Skeletal muscle tissue (tissue), 4 donors: ENCODE results near the gene RNF183. TPM values are rescaled to one million over a fixed set of nuclear protein-coding genes. Genes with fewer than 3 reads are reported as not detected.

Source experiments
- H3K27ac ChIP-seq: one replicate; pipeline ENCODE4 v1.7.0; 2013; ENCODE audit warnings: mild to moderate bottlenecking, low read depth, low read length, inconsistent platforms
- H3K27me3 ChIP-seq, 3 donors: one replicate each; pipeline ENCODE4 v1.7.0; 2013; ENCODE audit warnings: low read length in 3 of 3; ENCODE audit not compliant: control insufficient read depth in 3 of 3, insufficient read depth in 3 of 3
- H3K36me3 ChIP-seq, 3 donors: one replicate each; pipeline ENCODE4 v1.7.0; 2013; ENCODE audit warnings: low read length in 3 of 3; ENCODE audit not compliant: control insufficient read depth in 3 of 3, insufficient read depth in 3 of 3
- H3K4me1 ChIP-seq, 3 donors: one replicate each; pipeline ENCODE4 v1.7.0; 2013; ENCODE audit warnings: low read length in 3 of 3, mild to moderate bottlenecking in 3 of 3; ENCODE audit not compliant: control insufficient read depth in 3 of 3, insufficient read depth in 3 of 3
- H3K4me3 ChIP-seq, 3 donors: one replicate each; pipeline ENCODE4 v1.7.0; 2013; ENCODE audit warnings: low read length in 3 of 3
- H3K9ac ChIP-seq, 3 donors: one replicate each; pipeline ENCODE4 v1.7.0; 2013; ENCODE audit warnings: low read length in 3 of 3, mild to moderate bottlenecking in 3 of 3, moderate library complexity in 2 of 3, low read depth in 1 of 3
- H3K9me3 ChIP-seq, 3 donors: one replicate each; pipeline ENCODE4 v1.7.0; 2013; ENCODE audit warnings: low read length in 3 of 3; ENCODE audit not compliant: control insufficient read depth in 3 of 3
- total RNA-seq: library from RNA; depleted of rRNA; stranded (reverse); fragments of >200 nt; gene quantifications from one replicate; pipeline ENCODE4 v1.2.3, GENCODE V29; 2014
- donor health status: Osteomylitis.

The RNF183 gene
- total RNA-seq = not detected

GRCh38 chr9:113302792-113303418, at the start of gene RNF183:
Gene RNF183 (minus strand): TSS chr9:113303376. CDS start chr9:113298184, 5,192 bp downstream.
- Histone ChIP-seq H3K4me1 (no peaks in the 10 kb centered on the region), H3K9ac (no peak within 1 kb of the TSS), H3K36me3 (no peaks in the 10 kb centered on the region), H3K4me3 (no peak within 1 kb of the TSS), H3K27ac (no peak within 1 kb of the TSS), H3K27me3 (peaks cover 0 to 3% (median 2%) of the 10 kb centered on the region in 3 donors), H3K9me3 (no peaks in the 10 kb centered on the region)

- H3K27ac ChIP-seq = no peak overlapping the region
- H3K4me3 ChIP-seq = no peak overlapping the region
- H3K4me1 ChIP-seq = peaks cover 6 to 11% (median 9%) of the 10 kb centered on the region in 3 donors
- no peak overlapping the region for H3K9ac ChIP-seq
- no peaks in the 10 kb centered on the region for H3K9me3 ChIP-seq
- H3K27me3 ChIP-seq = peaks cover 29 to 45% (median 33%) of the 10 kb centered on the region in 3 donors
- H3K36me3 ChIP-seq = no peaks in the 10 kb centered on the region
Observed at GRCh38 chr9:113352411-113352810, 49.2 kb upstream of the RNF183 start.

- Histone ChIP-seq H3K4me3 (no peak overlapping the region), H3K36me3 (no peaks in the 10 kb centered on the region), H3K27me3 (peaks cover 29 to 45% (median 33%) of the 10 kb centered on the region in 3 donors), H3K4me1 (peaks cover 6 to 11% (median 9%) of the 10 kb centered on the region in 3 donors), H3K9ac (no peak overlapping the region), H3K9me3 (no peaks in the 10 kb centered on the region), H3K27ac (no peak overlapping the region)
Observed at GRCh38 chr9:113352006-113352405, 48.8 kb upstream of the RNF183 start.

GRCh38 chr9:113350937-113351336, 47.8 kb upstream of the RNF183 start:
- Histone ChIP-seq H3K9me3 (no peaks in the 10 kb centered on the region), H3K27ac (no peak overlapping the region), H3K27me3 (peaks cover 29 to 45% (median 33%) of the 10 kb centered on the region in 3 donors), H3K36me3 (no peaks in the 10 kb centered on the region), H3K4me3 (no peak overlapping the region), H3K9ac (no peak overlapping the region), H3K4me1 (peaks cover 6 to 11% (median 9%) of the 10 kb centered on the region in 3 donors)

DNA sequence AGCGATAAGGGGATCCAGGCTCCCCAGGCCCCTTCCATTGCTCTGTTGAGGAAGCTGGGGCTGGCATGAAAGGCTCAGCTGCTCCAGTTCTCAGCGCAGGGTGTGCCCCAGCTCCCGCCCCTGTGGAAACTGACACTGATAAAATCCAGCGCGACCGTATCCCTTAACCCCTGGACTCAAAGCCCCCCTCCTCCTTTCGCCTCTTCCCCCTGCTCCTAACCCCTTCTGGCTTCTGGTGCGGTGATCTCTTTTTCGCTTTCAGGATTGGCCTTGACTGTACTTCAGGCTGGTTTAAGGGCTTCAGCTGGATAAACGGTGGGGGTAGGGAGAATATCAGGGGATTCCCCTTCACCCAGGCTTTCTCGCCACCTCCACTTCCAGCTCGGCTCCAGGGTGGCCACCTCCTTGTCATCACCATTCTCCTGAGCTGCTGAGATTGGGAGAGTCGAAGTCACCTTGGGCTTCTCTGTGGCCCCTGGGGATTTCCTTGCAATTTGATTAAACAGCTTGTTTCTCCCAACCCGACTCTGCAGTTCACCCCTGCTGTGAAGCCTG, 47.0 kb upstream of the RNF183 start:
- H3K27ac ChIP-seq = no peak overlapping the region
- no peak overlapping the region for H3K9ac ChIP-seq
- peaks cover 29 to 45% (median 33%) of the 10 kb centered on the region in 3 donors for H3K27me3 ChIP-seq
- H3K36me3 ChIP-seq = no peaks in the 10 kb centered on the region
- peaks cover 6 to 11% (median 9%) of the 10 kb centered on the region in 3 donors for H3K4me1 ChIP-seq
- H3K4me3 ChIP-seq = peak overlapping the region in 2 of 3 donors; percentile 12 to 41
- no peaks in the 10 kb centered on the region for H3K9me3 ChIP-seq

- Histone ChIP-seq H3K27me3 (peaks cover 29 to 43% (median 33%) of the 10 kb centered on the region in 3 donors), H3K27ac (no peak within 1 kb of the TSS), H3K36me3 (no peaks in the 10 kb centered on the region), H3K4me3 (peak within 1 kb of the TSS in 2 of 3 donors; percentile 27 to 41), H3K9ac (peak within 1 kb of the TSS in 1 of 3 donors; percentile 57), H3K9me3 (no peaks in the 10 kb centered on the region), H3K4me1 (peaks cover 6 to 11% (median 9%) of the 10 kb centered on the region in 3 donors)
Observed at GRCh38 chr9:113349445-113350094, 46.4 kb upstream of the RNF183 start, which contains the start of gene BSPRY. Gene BSPRY (plus strand): TSS chr9:113349541. CDS start chr9:113349580, 39 bp downstream.

DNA sequence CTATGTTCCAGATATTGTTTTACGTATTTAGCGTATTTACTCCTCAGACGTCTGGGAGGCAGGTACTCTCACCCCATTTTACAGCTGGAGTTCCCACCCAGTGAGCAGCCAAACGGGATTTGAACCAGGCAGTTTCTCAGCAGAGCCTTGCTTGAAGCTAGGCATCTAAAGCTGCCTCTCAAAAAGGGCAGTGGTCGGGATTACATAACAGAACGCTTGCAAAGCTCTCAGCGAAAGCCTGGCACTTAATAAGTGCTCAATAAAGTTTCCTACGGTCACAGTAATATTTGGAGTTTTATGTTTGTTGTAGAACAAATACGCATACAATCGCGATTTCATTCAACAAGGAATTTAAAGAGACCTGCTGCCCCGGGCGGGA, 45.9 kb upstream of the RNF183 start:
- no peak overlapping the region for H3K4me3 ChIP-seq
- no peak overlapping the region for H3K27ac ChIP-seq

DNA sequence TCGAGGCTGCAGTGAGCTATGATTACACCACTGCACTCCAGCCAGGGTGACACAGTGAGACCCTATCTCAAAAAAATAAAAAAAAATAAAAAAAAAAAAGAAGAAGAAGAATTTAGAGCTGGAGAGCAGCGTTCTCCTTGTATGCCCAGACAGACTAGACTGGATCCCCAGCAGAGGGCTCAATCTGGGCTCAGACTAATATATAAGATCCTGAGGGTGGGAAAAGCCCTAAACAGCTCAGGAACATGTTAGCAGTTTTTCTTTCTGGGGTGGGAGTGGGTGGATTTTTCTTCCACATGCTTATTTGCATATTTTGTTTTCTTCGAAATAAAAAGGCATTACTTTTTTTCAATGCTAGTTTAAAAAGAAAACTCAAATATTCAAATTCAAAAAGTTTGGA, 45.3 kb upstream of the RNF183 start:
- peaks cover 25 to 35% (median 28%) of the 10 kb centered on the region in 3 donors for H3K27me3 ChIP-seq
- H3K4me3 ChIP-seq = no peak overlapping the region
- no peak overlapping the region for H3K9ac ChIP-seq
- no peaks in the 10 kb centered on the region for H3K9me3 ChIP-seq
- H3K36me3 ChIP-seq = no peaks in the 10 kb centered on the region
- H3K27ac ChIP-seq = no peak overlapping the region
- H3K4me1 ChIP-seq = peaks cover 6 to 13% (median 11%) of the 10 kb centered on the region in 3 donors

More for the DNA sequence above, 45.9 kb upstream of the RNF183 start:
- Histone ChIP-seq H3K36me3 (no peaks in the 10 kb centered on the region), H3K9ac (no peak overlapping the region), H3K9me3 (no peaks in the 10 kb centered on the region), H3K27me3 (peaks cover 29 to 38% (median 31%) of the 10 kb centered on the region in 3 donors), H3K4me1 (peaks cover 6 to 11% (median 9%) of the 10 kb centered on the region in 3 donors)

- Histone ChIP-seq H3K9ac (no peak overlapping the region), H3K27ac (no peak overlapping the region), H3K4me1 (peaks cover 7 to 16% (median 11%) of the 10 kb centered on the region in 3 donors), H3K36me3 (no peaks in the 10 kb centered on the region), H3K9me3 (no peaks in the 10 kb centered on the region), H3K27me3 (peaks cover 13 to 15% (median 14%) of the 10 kb centered on the region in 3 donors), H3K4me3 (no peak overlapping the region)
Observed at GRCh38 chr9:113345671-113346070, 42.5 kb upstream of the RNF183 start.

DNA sequence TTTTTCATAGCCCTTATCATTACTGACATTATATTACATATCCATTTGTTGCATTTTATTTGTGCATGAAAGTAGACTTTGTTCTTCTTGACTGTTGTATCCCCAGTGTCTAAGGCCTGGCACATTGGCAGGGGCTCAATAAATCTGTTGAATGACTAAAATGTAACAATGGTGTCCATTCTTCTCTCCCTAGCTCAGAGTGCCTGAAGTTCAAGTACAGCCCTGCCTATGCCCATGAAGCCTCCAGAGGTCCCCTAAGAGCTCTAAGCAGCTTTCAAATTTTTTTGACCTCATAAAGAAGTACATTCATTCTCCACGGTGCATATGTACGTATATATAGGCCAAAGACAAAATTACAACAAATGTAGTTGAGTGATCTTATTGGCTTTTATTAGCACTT, 42.0 kb upstream of the RNF183 start:
- no peak overlapping the region for H3K27ac ChIP-seq

More for the DNA sequence above, 42.0 kb upstream of the RNF183 start:
- Histone ChIP-seq H3K4me3 (no peak overlapping the region), H3K4me1 (peaks cover 6 to 13% (median 6%) of the 10 kb centered on the region in 3 donors), H3K27me3 (peaks cover 8 to 10% (median 9%) of the 10 kb centered on the region in 3 donors), H3K9me3 (no peaks in the 10 kb centered on the region), H3K36me3 (no peaks in the 10 kb centered on the region), H3K9ac (no peak overlapping the region)
